DOHH2 (cell line): ENCODE data around the gene CRELD2.

Experiments used
- H3F3A ChIP-seq: fragments of 200-600 bp; sonication (generic), shearing (Covaris generic); 2 replicates; pipeline ENCODE4 v1.6.0; 2016; ENCODE audit warnings: antibody characterized with exemption, mild to moderate bottlenecking; ENCODE audit not compliant: control insufficient read depth, insufficient read depth
- H3K27ac ChIP-seq: fragments of 200-600 bp; sonication (generic); 2 replicates; pipeline ENCODE4 v1.5.1; 2014; ENCODE audit warnings: low read depth, mild to moderate bottlenecking, low read length, moderate library complexity
- H3K27me3 ChIP-seq: fragments of 200-600 bp; sonication (generic); 2 replicates; pipeline ENCODE4 v1.6.1; 2014; ENCODE audit warnings: mild to moderate bottlenecking, low read length, mixed read lengths; ENCODE audit not compliant: control insufficient read depth
- H3K36me3 ChIP-seq: fragments of 200-600 bp; sonication (generic); 2 replicates; pipeline ENCODE4 v1.6.1; 2014; ENCODE audit warnings: mild to moderate bottlenecking, low read length, moderate library complexity, mixed read lengths; ENCODE audit not compliant: control insufficient read depth
- H3K4me1 ChIP-seq: fragments of 200-600 bp; sonication (generic); 2 replicates; pipeline ENCODE4 v1.6.1; 2014; ENCODE audit warnings: mild to moderate bottlenecking, low read length, mixed read lengths; ENCODE audit not compliant: control insufficient read depth
- H3K4me2 ChIP-seq: fragments of 200-600 bp; sonication (generic); 2 replicates; pipeline ENCODE4 v1.6.0; 2014; ENCODE audit warnings: mild to moderate bottlenecking, low read length, moderate library complexity
- H3K4me3 ChIP-seq: fragments of 200-600 bp; sonication (generic); 2 replicates; pipeline ENCODE4 v1.5.1; 2014; ENCODE audit warnings: mild to moderate bottlenecking, low read length, mixed read lengths
- H3K79me2 ChIP-seq: fragments of 200-600 bp; sonication (generic); 2 replicates; pipeline ENCODE4 v1.6.1; 2014; ENCODE audit warnings: mild to moderate bottlenecking, low read length, mixed read lengths; ENCODE audit not compliant: control insufficient read depth
- H3K9me2 ChIP-seq: fragments of 200-600 bp; sonication (generic); replicated peaks from 2 replicates; pipeline ENCODE4 v1.6.1; 2014; ENCODE audit warnings: mild to moderate bottlenecking, low read length, mixed read lengths; ENCODE audit not compliant: control insufficient read depth
- H3K9me3 ChIP-seq: fragments of 200-600 bp; sonication (generic); 2 replicates; pipeline ENCODE4 v1.6.1; 2014; ENCODE audit warnings: antibody characterized with exemption, low read length, mixed read lengths; ENCODE audit not compliant: control insufficient read depth, insufficient read depth
- H4K20me1 ChIP-seq: fragments of 200-600 bp; sonication (generic); 2 replicates; pipeline ENCODE4 v1.6.0; 2014; ENCODE audit warnings: low read depth, mild to moderate bottlenecking, antibody characterized with exemption, low read length, moderate library complexity; ENCODE audit not compliant: control insufficient read depth, insufficient read depth
- CTCF ChIP-seq: fragments of 200-600 bp; sonication (generic); IDR thresholded peaks from one replicate; pipeline ENCODE4 v1.5.1; 2014; ENCODE audit warnings: antibody characterized with exemption, mild to moderate bottlenecking, low read depth, low read length; ENCODE audit not compliant: poor library complexity, severe bottlenecking
- EZH2phosphoT487 ChIP-seq: fragments of 200-600 bp; sonication (generic); IDR thresholded peaks from 2 replicates; pipeline ENCODE4 v1.6.1; 2017; ENCODE audit warnings: borderline replicate concordance, mild to moderate bottlenecking, antibody characterized with exemption, low read length, moderate library complexity, mixed read lengths

Gene CRELD2

GRCh38 chr22:49955581-49956417 is 37.4 kb downstream of the CRELD2 start:
- peaks cover 7% of the 10 kb centered on the region for H3K79me2 ChIP-seq
- H3K9me3 ChIP-seq = no peaks in the 10 kb centered on the region
- H3K9me2 ChIP-seq = no peaks in the 10 kb centered on the region
- no peak overlapping the region for H3K4me3 ChIP-seq
- H3K36me3 ChIP-seq = no peaks in the 10 kb centered on the region
- H3K4me1 ChIP-seq = peaks cover 25% of the 10 kb centered on the region
- no peaks in the 10 kb centered on the region for H3K27me3 ChIP-seq
- H4K20me1 ChIP-seq = no peaks in the 10 kb centered on the region
- TF ChIP-seq CTCF (no peak), EZH2phosphoT487 (no peak)
- H3K27ac ChIP-seq = no peak overlapping the region
- no peak overlapping the region for H3K4me2 ChIP-seq
- no peaks in the 10 kb centered on the region for H3F3A ChIP-seq

DNA sequence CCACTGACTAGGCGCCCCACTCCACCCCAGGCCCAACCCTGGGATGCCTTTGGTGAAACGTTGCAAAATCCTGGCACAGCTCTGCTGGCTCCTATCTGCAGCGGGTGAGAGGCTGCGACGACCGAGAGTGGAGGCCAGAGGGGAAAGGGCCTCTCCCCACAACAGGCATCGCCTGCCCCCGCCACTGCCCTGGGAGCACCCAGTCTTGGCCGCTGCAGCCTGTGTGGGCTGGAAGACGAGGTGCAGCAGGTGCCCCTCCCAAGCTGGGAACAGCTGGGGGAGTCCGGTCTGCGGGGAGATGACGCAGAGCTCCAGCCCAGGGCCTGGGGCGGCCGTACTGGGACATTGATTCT is 38.0 kb downstream of the CRELD2 start:
- Histone ChIP-seq H3K4me3 (no peak overlapping the region), H3F3A (no peaks in the 10 kb centered on the region), H3K4me2 (no peak overlapping the region), H3K27me3 (no peaks in the 10 kb centered on the region), H4K20me1 (peaks cover 2% of the 10 kb centered on the region), H3K4me1 (peaks cover 19% of the 10 kb centered on the region), H3K36me3 (peaks cover 5% of the 10 kb centered on the region), H3K9me2 (no peaks in the 10 kb centered on the region), H3K27ac (no peak overlapping the region), H3K9me3 (no peaks in the 10 kb centered on the region), H3K79me2 (peaks cover 12% of the 10 kb centered on the region)
- TF ChIP-seq EZH2phosphoT487 = no peak
- no peak for TF ChIP-seq CTCF

- no peak for TF ChIP-seq EZH2phosphoT487
- no peak for TF ChIP-seq CTCF
- peaks cover 20% of the 10 kb centered on the region for H3K79me2 ChIP-seq
- peaks cover 13% of the 10 kb centered on the region for H3K4me1 ChIP-seq
- peaks cover 13% of the 10 kb centered on the region for H3K36me3 ChIP-seq
- H3K9me2 ChIP-seq = no peaks in the 10 kb centered on the region
- H3K27ac ChIP-seq = no peak overlapping the region
- H3K4me3 ChIP-seq = no peak overlapping the region
- no peaks in the 10 kb centered on the region for H3K9me3 ChIP-seq
- no peaks in the 10 kb centered on the region for H3F3A ChIP-seq
- H4K20me1 ChIP-seq = peaks cover 6% of the 10 kb centered on the region
- no peak overlapping the region for H3K4me2 ChIP-seq
- H3K27me3 ChIP-seq = no peaks in the 10 kb centered on the region
These were observed 38.7 kb downstream of the CRELD2 start for GRCh38 chr22:49956914-49957825.
